Measurements from ENCODE around the gene SEMA3E.
"Not testable (repeated sequence)": the region's sequence is repeated elsewhere in the genome, so short reads cannot be mapped to it uniquely, and the experiment has no call there.

Gene SEMA3E

GRCh38 chr7:83484826-83485225, 164.1 kb downstream of the SEMA3E start:
- DNase-seq, result no peak

- DNase-seq, result no peak
These were observed 164.7 kb downstream of the SEMA3E start for GRCh38 chr7:83484266-83484665.

GRCh38 chr7:83478616-83479015, 170.3 kb downstream of the SEMA3E start:
- DNase-seq, result no peak

- no peak for DNase-seq
These were observed 172.4 kb downstream of the SEMA3E start for GRCh38 chr7:83476511-83477050.

GRCh38 chr7:83475420-83475819, 173.5 kb downstream of the SEMA3E start:
- no peak for DNase-seq

- no peak for DNase-seq
These were observed 176.6 kb downstream of the SEMA3E start for GRCh38 chr7:83472376-83472775.

- no peak for DNase-seq
These were observed 179.4 kb downstream of the SEMA3E start for GRCh38 chr7:83469491-83469890.

GRCh38 chr7:83469076-83469475, 179.9 kb downstream of the SEMA3E start:
- DNase-seq, result no peak

GRCh38 chr7:83468251-83468739, 180.6 kb downstream of the SEMA3E start:
- peak; percentile 63 to 68 for DNase-seq

GRCh38 chr7:83467493-83467892, 181.4 kb downstream of the SEMA3E start:
- no peak for DNase-seq

GRCh38 chr7:83466956-83467355, 182.0 kb downstream of the SEMA3E start:
- no peak for DNase-seq

GRCh38 chr7:83466187-83466923, 182.6 kb downstream of the SEMA3E start:
- DNase-seq, result no peak

- no peak for DNase-seq
These were observed 183.3 kb downstream of the SEMA3E start for GRCh38 chr7:83465643-83466042.

- DNase-seq, result not testable (repeated sequence)
These were observed 187.1 kb downstream of the SEMA3E start for GRCh38 chr7:83461820-83462219.

GRCh38 chr7:83459930-83460653, 188.8 kb downstream of the SEMA3E start:
- not testable (repeated sequence) for DNase-seq

- DNase-seq, result not testable (repeated sequence)
These were observed 189.6 kb downstream of the SEMA3E start for GRCh38 chr7:83459101-83459929.

GRCh38 chr7:83457022-83457892, 191.7 kb downstream of the SEMA3E start:
- no peak for DNase-seq

GRCh38 chr7:83456413-83456812, 192.5 kb downstream of the SEMA3E start:
- no peak for DNase-seq

GRCh38 chr7:83455612-83456011, 193.3 kb downstream of the SEMA3E start:
- DNase-seq, result no peak

- no peak for DNase-seq
These were observed 196.7 kb downstream of the SEMA3E start for GRCh38 chr7:83452256-83452655.

- no peak for DNase-seq
These were observed 197.4 kb downstream of the SEMA3E start for GRCh38 chr7:83451501-83452045.

- no peak for DNase-seq
These were observed 199.2 kb downstream of the SEMA3E start for GRCh38 chr7:83449781-83450180.

Measured in Kasumi-1 (cell line).